ENCODE results near the gene ZNF593OS. TPM values are rescaled to one million over a fixed set of nuclear protein-coding genes. Genes with fewer than 3 reads are reported as not detected.
A peak's percentile ranks its signal among the peaks of the same experiment; 100 is the strongest.

The ZNF593OS gene
- total and polyA plus RNA-seq, 2 experiments from 2014 or later = 0.10 to 0.45 TPM

GRCh38 chr1:26159743-26160039 is 11.9 kb downstream of the ZNF593OS start:
- Histone ChIP-seq H3K4me2 (no peak overlapping the region), H3K36me3 (replicated peaks; ENCODE audit: insufficient read depth, low read depth) (no peaks in the 10 kb centered on the region), H3K27me3 (peaks cover 25% of the 10 kb centered on the region), H3K27ac (no peak overlapping the region), H2AFZ (no peak overlapping the region), H3K4me3 (no peak overlapping the region), H3K4me1 (ENCODE audit: insufficient read depth) (peaks cover 14% of the 10 kb centered on the region), H3K9me3 (ENCODE audit: low read depth) (no peaks in the 10 kb centered on the region), H3K9me2 (replicated peaks; ENCODE audit: insufficient read depth) (no peaks in the 10 kb centered on the region), H4K20me1 (ENCODE audit: insufficient read depth, poor library complexity, severe bottlenecking) (no peaks in the 10 kb centered on the region), H3K79me2 (no peaks in the 10 kb centered on the region)
- TF ChIP-seq EZH2 (IDR thresholded peaks at IDR 0.05; ENCODE audit: borderline replicate concordance) (no peak), EZH2phosphoT487 (IDR thresholded peaks at IDR 0.05; ENCODE audit: low read depth, severe bottlenecking, unreplicated experiment) (no peak), CTCF (IDR thresholded peaks at IDR 0.05; ENCODE audit: poor library complexity) (no peak)
- 64% methylated on average over 4 of the region's 4 CpGs for WGBS (ENCODE audit: low lambda C conversion rate, missing lambda C conversion rate)
- no peak for DNase-seq (ENCODE audit: low spot score)

GRCh38 chr1:26158908-26159742 is 12.5 kb downstream of the ZNF593OS start, which contains the start of gene FAM110D:
Gene FAM110D, plus strand, starts transcription at chr1:26159079. Its CDS starts 2,213 bp downstream, at chr1:26161292.
- H2AFZ ChIP-seq = no peak within 1 kb of the TSS
- H3K27ac ChIP-seq = no peak within 1 kb of the TSS
- peak within 1 kb of the TSS; percentile 24 for H3K4me2 ChIP-seq

GRCh38 chr1:26158271-26158907 is 13.2 kb downstream of the ZNF593OS start:
- Histone ChIP-seq H3K4me2 (no peak overlapping the region), H3K27ac (no peak overlapping the region), H3K79me2 (no peaks in the 10 kb centered on the region), H2AFZ (no peak overlapping the region), H3K27me3 (peaks cover 28% of the 10 kb centered on the region), H3K36me3 (replicated peaks; ENCODE audit: insufficient read depth, low read depth) (no peaks in the 10 kb centered on the region), H3K4me3 (no peak overlapping the region), H4K20me1 (ENCODE audit: insufficient read depth, poor library complexity, severe bottlenecking) (no peaks in the 10 kb centered on the region), H3K4me1 (ENCODE audit: insufficient read depth) (peaks cover 9% of the 10 kb centered on the region), H3K9me3 (ENCODE audit: low read depth) (no peaks in the 10 kb centered on the region), H3K9me2 (replicated peaks; ENCODE audit: insufficient read depth) (no peaks in the 10 kb centered on the region)
- DNase-seq (ENCODE audit: low spot score) = no peak
- 82% methylated on average over 5 of the region's 5 CpGs for WGBS (ENCODE audit: low lambda C conversion rate, missing lambda C conversion rate)
- TF ChIP-seq EZH2phosphoT487 (IDR thresholded peaks at IDR 0.05; ENCODE audit: low read depth, severe bottlenecking, unreplicated experiment) = no peak
- no peak for TF ChIP-seq CTCF (IDR thresholded peaks at IDR 0.05; ENCODE audit: poor library complexity)
- TF ChIP-seq EZH2 (IDR thresholded peaks at IDR 0.05; ENCODE audit: borderline replicate concordance) = no peak

More at GRCh38 chr1:26158908-26159742, 12.5 kb downstream of the ZNF593OS start, which contains the start of gene FAM110D:
- Histone ChIP-seq H3K9me2 (replicated peaks; ENCODE audit: insufficient read depth) (no peaks in the 10 kb centered on the region), H3K27me3 (peaks cover 28% of the 10 kb centered on the region), H3K4me1 (ENCODE audit: insufficient read depth) (peaks cover 14% of the 10 kb centered on the region), H3K9me3 (ENCODE audit: low read depth) (no peaks in the 10 kb centered on the region), H3K36me3 (replicated peaks; ENCODE audit: insufficient read depth, low read depth) (no peaks in the 10 kb centered on the region), H4K20me1 (ENCODE audit: insufficient read depth, poor library complexity, severe bottlenecking) (no peaks in the 10 kb centered on the region), H3K4me3 (no peak within 1 kb of the TSS), H3K79me2 (no peaks in the 10 kb centered on the region)
- WGBS (ENCODE audit: low lambda C conversion rate, missing lambda C conversion rate) = 49% methylated on average over 6 of the region's 6 CpGs
- DNase-seq (ENCODE audit: low spot score) = no peak
- no peak for TF ChIP-seq EZH2phosphoT487 (IDR thresholded peaks at IDR 0.05; ENCODE audit: low read depth, severe bottlenecking, unreplicated experiment)
- TF ChIP-seq EZH2 (IDR thresholded peaks at IDR 0.05; ENCODE audit: borderline replicate concordance) = no peak
- no peak for TF ChIP-seq CTCF (IDR thresholded peaks at IDR 0.05; ENCODE audit: poor library complexity)
